NCI-H1694 (cell line): Measurements from ENCODE around the gene HEXB.
A peak's percentile ranks its signal among the peaks of the same experiment; 100 is the strongest.
"Not testable (repeated sequence)": the region's sequence is repeated elsewhere in the genome, so short reads cannot be mapped to it uniquely, and the experiment has no call there.

Source experiments
- DNase-seq: peaks from one replicate; lab custom pipeline; 2025; lab: John Stamatoyannopoulos, UW

Gene HEXB

DNA sequence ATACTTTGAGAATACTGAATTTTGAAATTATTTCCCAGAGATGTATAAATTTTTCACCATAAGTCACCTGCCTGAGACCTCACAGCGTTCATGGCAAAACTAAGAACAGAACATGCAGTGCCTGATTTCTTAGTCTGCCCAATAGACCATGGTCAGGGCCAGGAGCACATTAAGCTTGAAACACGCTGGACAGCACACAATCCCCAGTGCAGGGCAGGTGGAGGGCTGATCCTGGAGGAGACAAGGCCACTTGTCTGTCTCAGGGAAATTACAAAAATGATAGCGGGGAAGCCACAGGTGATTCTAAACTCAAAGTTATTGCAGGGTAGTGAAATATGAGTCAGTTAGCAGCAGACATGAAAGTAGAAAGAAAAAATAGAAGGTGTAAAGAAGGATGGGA lies 25.9 kb upstream of the HEXB start:
- DNase-seq = no peak

DNA sequence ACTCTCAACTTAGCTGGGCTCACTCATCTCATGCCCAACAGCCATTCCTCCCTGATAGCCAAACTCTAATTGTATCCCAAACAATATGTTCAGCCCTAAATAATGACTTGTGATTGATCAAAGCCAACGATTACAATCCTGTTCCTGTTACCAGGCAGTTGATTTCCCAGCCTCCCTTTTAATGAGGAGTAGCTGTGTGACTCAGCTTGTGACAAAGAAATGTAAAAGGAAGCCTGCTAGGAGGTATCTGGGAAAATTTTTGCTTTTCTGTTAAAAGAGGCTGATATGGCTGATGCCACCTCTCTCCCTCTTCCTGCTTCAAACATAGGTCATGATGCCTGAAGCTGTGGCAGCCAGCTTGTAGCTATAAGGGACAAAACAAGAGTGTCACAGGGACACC lies 24.9 kb upstream of the HEXB start:
- no peak for DNase-seq

DNA sequence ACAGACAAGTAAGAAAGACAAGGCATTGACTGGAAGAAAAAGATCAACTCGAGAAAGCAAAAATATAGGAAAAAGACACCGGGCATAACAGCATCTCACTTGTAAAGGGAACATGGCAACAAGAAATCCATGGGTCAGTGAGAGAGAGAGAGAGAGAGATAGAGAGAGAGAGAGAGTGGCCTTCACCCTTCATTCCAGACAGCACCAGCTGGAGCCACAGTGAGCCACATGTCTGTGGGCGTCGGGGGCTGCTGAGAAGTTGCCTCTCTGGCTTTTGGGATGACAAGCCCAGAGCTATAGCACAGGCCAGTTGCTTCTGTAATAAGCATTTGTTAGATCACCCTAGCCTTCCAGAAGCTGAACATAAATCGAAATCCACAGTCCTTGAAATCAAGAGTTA lies 24.2 kb upstream of the HEXB start:
- no peak for DNase-seq

DNA sequence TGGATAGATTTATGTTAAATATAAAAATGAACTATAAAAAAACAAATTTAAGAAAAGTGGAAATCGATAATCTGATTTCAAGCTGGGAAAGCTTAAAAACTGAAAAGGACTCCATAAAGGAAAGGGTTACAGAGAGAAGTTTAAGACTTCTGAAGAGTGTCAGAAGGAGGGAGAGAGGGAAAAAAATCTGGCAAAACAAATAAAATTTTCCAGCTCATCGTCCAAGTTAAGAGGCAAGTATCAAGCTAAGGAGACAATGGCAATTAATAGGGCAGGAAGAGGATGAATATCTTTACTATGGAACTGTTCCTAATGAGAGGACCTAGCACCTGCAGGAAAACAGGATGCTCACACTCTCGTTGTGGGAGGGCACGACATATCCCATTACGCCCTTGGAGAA lies 20.5 kb upstream of the HEXB start:
- DNase-seq = no peak

DNA sequence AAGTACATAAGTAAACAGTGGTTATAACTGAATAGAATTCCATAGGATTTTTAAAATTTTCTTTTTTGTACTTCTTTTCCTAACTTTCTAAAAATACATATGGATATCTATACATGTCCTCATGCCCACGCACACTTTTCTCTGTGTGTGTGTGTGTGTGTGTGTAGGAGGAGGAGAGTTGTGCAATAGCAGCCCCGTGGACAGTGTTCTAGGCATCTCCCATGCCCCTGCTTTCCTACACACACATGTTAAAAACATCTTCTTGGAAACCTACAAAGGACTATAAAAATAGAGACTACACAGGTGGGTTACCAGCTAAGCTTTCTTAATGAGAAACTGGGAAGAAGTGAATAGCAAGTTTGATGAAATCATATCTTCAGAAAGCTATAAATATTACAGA lies 19.8 kb upstream of the HEXB start:
- DNase-seq = no peak

DNA sequence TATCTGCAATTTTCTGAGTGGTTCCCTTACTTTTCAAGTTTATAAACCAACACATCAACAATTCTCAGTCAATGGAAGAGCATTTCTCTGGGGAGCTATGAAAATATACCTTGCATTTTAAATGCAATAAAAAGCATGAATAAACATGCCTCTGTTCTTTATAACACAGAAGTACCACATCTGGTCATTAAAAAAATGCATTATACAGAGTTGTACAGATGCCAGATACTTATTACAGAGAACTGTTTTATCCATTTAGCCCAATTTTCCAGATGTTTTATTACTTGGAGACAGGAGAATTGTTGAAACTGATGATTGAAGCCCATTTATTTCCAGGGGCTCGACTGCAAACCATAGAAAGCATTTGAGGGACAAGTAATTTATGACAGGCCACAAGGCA lies 19.2 kb upstream of the HEXB start:
- DNase-seq = no peak

DNA sequence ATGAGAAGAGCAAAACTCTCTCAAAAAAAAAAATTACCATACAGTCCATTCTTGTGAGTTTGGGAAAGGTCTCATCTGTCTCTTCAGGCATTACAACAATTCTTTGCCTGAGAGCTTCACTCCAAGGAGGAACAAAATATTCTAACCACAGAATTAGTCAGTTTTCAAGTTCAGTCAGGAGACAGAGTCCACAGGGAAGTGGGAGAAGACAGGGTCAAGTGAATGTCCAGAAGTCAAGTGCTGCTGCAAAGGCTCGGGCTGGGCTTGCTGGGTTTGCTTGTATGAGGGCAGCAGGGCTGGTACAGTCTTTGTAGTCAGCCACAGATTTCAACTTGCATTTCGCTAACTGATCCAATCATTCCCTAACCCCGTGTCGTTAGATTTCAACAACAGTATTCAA lies 17.6 kb upstream of the HEXB start:
- no peak for DNase-seq

DNA sequence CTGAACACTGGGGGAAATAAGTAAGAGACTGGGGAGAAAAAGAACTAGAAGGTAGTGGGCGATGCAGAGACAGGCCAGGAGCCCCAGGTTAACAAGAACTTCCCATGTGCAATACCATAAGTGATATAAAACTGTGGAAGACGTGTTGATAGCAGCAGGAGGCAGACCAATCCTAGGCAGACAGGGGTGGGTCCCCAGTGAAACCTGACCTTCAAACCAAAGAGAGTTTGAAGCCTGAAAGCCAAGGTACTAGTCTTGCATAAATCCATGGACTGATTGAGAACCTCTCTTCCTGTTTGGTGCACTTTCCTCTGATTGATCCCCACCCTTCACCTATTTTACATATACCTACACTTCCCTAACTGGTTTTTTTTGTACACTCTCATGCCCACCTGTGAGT lies 15.2 kb upstream of the HEXB start:
- DNase-seq = no peak

DNA sequence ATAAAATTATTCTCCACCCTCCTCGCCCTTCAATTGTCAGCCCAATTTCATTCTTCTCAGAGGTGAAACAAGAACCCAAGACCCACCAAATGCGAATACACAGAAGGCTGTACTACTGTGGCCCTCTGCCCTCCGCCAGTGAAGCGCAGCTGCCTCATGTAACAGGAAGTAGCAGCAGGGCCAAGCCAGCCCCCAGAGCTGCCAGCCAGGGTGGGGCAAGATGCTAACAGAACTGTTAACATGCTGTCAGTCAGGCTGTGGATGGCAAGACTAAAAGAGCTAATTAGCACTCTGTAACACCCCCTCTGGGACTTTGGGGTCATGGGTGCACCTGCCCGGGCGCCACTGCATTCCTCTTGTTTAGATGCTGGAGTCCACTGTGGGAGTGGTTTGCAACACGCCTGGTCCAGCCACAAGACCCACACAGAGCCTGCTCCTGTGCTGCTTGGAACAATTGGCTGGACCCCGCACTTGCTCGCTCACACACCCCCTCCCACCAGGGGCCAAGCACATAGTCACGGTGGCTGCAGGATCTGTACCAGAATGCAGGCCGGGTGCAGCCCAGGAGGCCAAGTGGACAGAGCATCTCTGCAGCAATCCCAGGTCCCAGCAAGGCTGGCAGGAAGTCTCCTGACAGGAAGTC lies 14.5 kb upstream of the HEXB start:
- DNase-seq = no peak

DNA sequence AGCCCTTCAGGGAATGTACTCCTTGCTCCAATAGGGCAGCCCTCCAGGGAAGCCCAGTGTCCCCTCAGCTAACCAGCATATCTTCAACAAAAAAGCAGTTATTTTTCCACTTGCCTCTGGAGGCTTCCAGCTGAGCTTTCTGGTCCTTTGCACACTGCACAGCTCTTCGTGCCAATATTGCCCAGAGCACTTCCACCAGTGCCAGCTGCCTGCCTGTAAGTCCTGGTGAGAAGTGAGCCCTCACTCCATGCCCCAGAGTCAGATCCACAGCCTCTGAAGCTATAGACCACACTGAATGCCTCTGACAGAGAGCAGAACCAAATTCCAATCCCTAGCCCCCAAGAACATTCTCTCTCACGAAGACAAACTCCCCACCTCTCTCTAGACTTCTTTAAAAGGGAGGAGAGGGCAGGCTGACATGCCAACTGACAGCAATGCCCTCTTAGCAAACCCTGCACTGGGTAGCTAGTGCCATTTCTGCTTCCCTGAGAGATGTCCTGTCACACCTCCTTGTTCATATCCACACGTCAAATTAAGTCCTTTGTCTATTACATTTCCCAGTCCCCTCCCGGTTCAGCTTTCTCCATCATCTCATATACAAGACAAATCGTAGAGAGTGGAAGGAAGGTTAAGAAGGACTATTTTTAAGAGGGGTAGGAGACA lies 12.7 kb upstream of the HEXB start:
- DNase-seq = no peak

DNA sequence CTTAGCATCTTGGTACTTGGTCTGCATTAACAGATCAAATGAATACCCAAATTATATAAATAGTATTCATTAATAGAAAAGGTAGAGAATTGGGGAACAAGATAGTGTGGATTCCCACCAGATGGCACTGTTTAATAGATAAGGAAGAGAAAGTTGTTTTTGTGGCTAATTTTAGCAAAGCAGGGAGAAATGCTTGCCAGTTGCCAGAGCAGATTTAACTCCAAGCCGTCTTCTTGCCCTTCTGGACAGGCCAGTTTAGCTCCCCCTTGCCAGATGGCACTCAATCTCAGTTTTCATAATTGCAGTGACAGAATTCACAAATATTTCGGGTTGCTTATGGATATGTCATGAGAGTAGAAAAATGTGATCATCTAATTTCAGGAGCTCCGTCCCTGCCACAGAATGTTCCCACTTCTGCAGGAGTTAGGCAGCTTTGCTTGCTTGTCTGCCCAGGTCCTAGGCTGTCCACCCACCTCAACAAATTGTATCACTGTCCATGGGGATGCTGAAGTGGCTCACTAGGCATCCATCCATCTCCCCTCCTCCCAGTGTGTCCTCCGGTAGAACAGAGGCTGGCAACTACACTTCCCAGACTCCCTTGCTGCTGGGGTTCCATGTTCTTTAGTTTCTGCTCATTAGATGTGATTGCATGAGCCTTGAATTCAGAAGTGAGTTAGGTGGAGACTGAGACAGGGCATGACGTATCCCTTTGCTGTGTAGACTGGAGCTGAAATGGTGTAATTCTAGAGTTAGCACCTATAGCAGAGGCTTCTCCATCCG lies 11.8 kb upstream of the HEXB start:
- DNase-seq = peak; percentile 39

DNA sequence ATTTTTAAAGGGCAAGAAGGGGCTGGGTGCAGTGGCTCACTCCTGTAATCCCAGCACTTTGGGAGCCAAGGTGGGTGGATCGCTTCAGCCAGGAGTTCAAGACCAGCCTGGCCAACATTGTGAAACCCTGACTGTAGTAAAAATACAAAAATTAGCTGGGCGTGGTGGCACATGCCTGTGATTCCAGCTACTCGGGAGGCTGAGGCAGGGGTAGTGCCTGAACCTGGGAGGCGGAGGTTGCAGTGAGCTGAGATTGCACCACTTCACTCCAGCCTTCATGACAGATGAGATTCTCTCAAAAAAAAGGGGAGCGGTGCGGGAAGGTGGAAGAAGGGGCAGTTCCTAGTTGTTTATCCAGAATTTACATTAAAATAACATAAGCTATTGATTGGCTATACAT lies 8.6 kb upstream of the HEXB start:
- DNase-seq = not testable (repeated sequence)

DNA sequence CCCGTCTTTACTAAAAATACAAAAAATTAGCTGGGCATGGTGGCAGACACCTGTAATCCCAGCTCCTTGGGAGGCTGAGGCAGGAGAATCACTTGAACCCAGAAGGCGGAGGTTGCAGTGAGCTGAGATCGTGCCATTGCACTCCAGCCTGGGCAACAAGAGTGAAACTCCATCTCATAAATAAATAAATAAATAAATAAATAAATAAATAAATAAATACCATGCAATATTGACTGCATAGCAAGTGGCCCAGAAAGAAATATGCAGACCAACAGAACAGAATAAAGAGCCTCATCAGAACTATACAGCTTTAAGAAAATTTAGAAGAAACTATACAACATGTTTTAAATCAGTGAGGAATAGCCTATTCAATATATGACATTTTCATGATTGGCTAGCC lies 6.9 kb upstream of the HEXB start:
- not testable (repeated sequence) for DNase-seq

DNA sequence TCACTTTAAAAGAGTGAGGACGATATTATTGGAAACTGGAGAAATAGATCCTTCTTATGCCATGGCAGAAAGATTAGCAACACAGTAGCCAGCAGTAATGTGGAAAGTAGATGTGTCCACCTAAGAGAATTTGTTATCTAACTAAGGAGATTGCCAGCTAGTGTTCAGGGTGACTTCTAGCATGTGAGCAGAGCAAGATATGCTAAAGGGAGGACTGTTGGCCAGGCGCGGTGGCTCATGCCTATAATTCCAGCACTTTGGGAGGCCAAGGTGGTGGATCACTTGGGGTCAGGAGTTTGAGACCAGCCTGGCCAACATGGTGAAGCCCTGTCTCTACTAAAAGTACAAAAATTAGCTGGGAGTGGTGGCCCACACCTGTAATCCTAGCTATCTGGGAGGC lies 5.7 kb upstream of the HEXB start:
- DNase-seq = not testable (repeated sequence)

DNA sequence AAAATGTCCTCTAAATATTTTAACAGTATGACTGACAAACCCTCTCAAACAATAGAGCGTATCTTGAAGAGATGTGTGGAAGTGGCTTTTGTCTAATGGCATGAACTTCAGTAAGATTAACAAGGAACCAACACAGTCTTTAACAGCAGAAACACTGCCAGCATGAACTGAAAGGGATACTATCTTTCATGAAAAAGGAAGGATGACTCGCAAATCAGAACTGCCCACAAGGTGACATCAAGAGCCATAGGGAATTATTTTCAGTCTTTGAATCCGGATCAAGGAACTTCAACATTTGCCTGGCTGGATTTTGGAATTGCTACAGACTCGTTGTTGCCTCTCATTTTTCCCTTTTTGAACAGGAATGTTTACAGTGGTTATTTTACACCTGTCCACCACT lies 5.1 kb upstream of the HEXB start:
- no peak for DNase-seq

DNA sequence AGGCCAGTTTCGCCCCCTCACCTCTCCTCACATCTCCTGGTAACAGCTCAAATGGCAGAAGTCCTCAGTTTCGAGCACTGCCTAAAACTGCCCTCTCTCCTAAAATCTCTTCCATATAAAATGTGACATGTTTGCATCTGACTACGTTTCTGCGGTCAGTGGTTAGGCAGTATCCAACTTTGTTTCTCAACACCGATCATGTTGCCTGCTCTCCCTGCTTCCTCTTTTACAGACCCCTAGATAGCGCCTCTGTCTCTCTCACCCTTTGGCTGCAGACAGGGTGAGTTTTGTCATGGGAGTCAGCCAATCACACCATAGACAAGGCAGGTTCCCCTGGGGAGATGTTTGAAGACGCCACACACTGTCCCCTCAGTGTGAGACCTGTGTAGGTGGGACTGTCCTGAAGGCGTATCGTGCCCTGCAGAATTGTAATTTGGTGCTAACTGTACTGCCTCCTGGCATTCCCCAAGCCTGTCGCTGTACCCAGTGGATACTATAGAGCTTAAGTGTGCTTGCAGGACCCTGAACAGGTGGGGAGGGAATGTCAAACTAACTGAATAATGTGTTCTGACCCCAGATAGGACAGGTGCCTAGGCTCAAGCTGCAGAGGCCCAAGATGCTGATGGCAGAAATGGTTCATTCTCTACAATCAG lies 1.1 kb downstream of the HEXB start:
- DNase-seq = no peak

DNA sequence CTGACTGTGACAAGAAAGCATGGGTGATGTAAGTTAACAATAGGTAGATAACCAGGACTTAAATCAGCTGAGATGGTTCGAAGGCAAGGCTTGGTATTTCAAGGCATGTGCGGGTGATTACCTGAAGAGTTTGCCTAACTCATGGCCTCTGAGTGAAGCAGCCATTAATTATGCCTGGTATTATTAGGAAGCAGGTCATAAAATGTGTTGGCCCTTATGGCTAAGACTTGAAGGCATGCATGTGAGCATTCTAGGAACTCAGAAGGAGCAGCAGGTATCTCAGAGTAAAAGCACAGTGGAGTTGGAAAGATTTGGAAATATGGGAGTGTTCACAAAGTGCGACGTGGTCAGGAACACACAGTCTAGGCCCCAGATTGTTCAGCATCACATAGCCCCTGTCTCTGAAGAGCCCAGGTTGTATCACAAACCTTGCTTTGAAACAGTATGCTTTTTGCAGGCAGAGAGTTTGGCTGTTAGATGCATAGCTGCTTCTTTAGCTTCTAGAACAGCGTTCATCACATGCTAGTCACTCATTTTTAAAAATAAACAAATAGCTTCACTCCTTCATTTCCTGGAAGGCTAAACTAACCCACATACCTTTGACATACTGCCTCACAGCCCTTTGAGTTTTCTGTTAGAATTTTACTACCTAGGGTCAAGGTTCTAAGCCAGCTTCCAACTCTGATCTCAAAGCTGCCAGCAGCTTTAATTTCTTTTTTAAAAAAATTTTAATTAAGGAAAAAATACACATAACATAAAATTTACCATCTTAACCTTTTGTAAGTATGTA lies 2.1 kb downstream of the HEXB start:
- DNase-seq = no peak

DNA sequence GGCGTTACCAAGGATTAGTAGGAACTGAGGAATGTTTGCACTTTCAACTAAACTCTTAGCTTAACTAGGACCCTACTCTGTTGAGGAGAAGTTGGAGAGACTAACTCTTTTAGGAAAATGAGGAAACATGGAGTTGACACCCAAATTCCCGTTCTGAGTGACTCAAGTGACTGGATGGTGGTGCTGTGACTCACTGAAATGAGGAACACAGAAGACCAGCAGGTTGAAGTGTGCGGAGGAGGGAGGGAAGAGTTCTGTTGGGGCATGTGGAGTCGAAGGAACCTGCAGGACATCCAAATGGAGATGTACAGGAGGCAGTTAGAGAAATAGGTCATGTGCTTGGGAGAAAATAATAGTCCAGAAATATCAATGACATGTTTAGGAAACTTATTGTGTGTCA lies 8.2 kb downstream of the HEXB start:
- DNase-seq = no peak

DNA sequence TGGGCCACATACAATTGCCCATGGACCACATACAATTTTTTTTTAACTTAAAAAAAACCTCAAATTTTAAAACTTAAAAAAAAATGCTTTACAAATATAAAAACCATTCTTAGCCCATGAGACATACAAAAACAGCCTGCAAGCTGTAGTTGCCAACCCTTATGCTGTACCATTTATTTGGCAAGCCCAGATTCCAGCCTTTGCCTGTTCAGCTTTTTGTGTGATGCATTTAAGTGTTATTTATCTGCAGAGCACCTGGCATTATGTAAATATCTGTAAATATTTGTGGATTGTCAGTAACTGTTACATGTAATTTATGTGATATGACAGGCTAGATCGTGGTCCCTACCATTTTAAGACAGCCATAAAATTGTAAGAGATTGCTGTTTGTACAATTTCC lies 32.6 kb downstream of the HEXB start:
- no peak for DNase-seq

DNA sequence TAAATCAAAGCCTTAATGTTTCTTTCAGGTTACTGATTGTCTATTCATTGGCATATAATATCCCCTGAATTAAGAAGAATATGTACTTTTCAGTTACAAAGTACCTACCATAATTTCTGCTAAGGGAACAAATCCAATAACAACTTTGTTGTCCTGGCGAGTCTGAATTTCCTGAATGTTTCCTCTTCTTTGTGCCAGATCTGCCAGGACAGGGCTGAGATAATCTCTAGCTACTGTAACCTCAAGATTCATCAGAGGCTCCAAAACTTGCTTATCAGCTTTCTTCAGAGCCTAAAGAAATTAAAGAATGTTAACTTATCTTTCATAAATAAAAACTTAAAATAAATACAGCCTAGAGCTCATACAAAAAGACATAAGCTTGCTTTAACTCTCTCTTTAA lies 37.2 kb downstream of the HEXB start:
- no peak for DNase-seq

DNA sequence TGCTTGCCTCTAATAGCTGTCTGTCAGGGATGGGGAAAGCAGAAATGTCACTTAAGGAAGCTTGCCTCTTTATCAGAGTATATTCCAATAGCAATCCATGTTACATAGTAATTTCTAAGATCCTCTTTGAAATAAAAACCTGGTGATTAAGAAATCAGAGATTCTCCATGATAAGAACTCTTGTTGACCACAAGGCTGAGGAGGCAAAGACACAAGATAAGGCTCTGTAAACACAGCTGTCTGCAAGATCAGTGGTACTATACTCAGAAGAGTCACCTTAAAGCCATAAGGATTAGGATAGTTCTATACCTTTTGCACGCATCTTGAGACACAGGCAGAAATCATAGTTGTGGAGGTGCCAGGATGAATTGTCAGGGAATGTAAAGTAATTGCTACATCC lies 40.3 kb downstream of the HEXB start:
- no peak for DNase-seq

DNA sequence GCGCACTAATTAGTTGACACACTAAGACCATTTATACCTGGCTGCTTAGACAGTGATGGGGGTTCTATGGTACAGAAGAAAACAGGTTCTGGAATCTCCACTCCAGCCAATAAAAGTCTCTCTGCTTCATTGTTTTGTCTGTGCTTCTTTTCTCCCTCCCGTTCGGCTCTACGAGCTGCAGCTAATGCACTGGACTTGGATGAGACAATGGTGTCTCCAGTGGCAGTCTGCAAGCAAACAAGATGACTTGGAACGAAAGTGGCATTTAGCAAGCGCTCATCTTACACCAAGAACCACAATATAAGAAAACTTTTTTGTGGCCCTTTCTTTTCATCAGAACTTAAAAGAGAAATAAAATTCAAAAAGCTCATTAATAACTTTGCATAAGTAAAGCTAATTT lies 51.7 kb downstream of the HEXB start:
- no peak for DNase-seq
